ENCODE data around the gene PPARG.

PPARG gene

DNA sequence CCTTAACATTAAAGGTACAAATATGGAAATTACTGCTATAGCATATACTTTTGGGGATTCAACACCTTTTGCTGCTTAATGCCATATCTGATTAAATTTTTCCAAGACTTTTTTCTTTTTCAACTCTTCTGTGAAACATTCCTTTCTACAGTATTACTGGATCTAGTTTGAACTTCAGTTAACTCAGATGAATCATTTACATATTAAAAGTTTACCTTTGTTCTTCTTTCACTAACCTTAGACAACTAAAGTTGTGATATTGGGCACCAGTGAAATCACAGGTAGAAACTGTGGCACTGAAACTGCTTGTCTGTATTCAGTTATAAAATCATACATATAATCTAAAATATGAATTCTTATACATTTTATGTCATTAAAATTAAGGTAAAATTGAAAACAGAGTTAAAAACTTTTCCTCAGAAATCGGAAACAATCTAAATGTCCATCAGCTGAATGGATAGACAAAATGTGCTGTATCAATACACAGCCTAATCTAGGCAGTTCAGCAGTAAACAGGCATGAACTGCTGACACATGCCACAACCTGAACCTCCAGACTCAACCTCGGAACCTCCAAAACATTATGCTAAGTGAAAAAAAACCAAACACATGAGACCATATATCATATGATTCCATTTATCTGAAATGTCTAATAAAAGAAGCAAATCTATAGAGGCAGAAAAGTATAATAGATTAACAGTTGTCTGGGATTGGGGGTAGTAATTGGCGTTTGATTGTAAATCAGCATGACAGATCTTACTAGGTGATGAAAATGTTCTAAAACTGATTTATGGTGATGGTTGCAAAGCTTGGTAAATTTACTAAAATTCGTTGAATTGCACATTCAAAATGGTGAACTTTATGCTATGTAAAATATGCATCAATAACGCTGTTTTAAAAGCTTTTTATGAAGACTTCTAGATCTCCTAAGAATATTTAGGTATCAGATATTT lies 50.0 kb downstream of the PPARG start:
- in situ Hi-C loops (cut with HindIII; ENCODE audit: low sequenced_read_pairs) = loop anchor here (5.0 kb wide), 1 partner anchor 88 kb away; no protein-coding TSS in a partner anchor
- no peak for TF ChIP-seq CTCF (IDR thresholded peaks at IDR 0.05; ENCODE audit: low read depth, low read length, missing control alignments)
- DNase-seq (ENCODE audit: low read depth) = no peak
- no peak overlapping the region for H3K4me3 ChIP-seq (ENCODE audit: low read depth, low read length)

DNA sequence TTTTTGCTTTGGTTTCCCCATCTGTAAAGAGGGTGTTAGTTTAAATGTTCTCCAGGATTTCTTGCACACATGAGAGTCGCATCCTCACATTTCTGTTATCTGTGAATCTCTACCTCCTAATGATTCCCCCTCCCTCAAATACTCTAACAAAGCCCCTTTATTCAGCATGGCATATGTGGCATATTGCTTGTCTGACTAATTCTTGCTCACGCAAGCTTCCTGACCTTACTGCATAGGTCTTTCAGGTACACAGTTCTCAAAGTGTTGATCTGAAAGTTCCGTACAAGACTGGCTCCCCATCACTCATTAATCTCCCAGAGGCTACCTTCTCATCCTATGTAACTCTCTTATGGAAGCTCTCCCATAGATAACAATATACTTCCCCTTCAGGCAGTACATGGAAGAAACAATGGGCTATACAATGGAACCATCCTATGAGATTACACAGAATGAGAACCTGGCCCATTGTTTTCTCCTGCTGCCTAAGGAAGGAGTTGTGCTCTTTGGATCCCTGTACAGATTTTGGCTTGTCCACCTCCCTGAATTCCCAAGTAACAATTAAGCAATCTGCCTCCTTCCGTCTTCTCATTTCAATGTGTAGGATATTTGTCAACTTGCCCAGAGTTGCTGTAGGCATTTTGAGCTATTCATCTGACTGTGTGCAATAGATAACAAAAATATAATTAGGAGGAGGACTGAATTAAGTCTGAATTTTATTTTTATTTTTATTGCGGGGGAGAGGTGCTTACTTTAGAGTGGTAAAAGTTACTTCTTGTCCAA lies 51.0 kb downstream of the PPARG start:
- in situ Hi-C loops (cut with HindIII; ENCODE audit: low sequenced_read_pairs) = loop anchor here (5.0 kb wide), 1 partner anchor 87 kb away; no protein-coding TSS in a partner anchor
- no peak for TF ChIP-seq CTCF (IDR thresholded peaks at IDR 0.05; ENCODE audit: low read depth, low read length, missing control alignments)
- no peak for DNase-seq (ENCODE audit: low read depth)
- H3K4me3 ChIP-seq (ENCODE audit: low read depth, low read length) = no peak overlapping the region

DNA sequence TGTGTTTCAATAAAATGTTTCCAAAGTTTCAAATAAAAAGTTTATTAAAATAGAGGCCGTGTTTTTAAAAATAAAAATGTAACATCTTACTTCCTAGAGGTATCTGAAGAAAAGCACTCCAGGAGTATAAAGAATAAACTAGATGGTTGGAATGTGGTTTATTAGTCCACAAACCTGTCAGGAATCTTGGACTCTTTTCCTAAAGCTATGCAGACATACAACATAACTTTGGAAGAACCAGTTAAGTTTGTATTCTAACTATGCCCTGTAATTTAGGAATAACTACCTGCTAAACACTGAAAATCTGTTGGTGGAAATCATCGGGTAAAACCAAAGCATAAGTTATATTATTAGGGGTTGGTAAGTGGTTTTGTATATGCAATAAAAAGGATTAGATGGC lies 51.6 kb downstream of the PPARG start:
- DNase-seq (ENCODE audit: low read depth) = no peak
- in situ Hi-C loops (cut with HindIII; ENCODE audit: low sequenced_read_pairs) = no loop called here
- no peak for TF ChIP-seq CTCF (IDR thresholded peaks at IDR 0.05; ENCODE audit: low read depth, low read length, missing control alignments)
- H3K4me3 ChIP-seq (ENCODE audit: low read depth, low read length) = no peak overlapping the region

DNA sequence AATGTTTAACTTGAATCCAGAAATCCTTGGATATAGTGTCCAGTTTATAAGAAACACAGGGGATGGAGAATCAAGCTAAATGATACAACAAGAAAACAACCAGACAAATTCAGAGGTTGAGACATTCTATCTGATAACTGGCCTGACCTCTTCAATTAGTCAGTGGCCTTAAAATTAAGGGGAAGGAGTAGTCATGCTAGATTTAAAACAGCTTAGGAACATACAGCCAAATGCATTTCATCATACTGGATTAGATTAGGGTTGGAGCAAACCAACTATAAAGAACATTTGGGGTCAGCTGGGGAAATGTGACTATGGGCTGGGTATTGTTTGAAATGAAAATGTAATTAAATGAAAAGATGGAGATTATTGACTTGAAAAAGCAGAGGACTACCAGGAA lies 53.3 kb downstream of the PPARG start:
- in situ Hi-C loops (cut with HindIII; ENCODE audit: low sequenced_read_pairs) = no loop called here
- DNase-seq (ENCODE audit: low read depth) = no peak
- no peak overlapping the region for H3K4me3 ChIP-seq (ENCODE audit: low read depth, low read length)
- no peak for TF ChIP-seq CTCF (IDR thresholded peaks at IDR 0.05; ENCODE audit: low read depth, low read length, missing control alignments)

DNA sequence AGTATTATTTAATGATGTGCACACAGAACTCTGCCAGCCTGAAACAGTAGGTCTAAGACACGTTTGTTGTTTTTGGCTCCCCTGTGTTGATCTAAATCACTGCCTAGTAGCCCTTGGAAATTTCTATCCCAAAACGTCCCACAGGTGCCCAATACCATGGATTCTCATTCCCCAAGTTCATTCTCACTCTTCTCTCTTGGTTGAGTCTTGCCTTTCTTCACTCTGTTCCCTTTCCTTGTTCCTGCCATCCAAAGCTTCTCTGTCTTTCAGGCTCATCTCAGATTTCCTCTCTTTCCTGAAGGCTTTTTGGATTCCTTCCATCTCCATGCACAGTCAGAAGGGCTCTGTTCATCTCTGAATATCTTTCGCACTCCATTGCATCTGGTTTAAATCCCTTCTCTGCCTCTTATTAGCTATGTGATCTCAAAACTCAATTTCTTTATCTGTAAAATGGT lies 54.2 kb downstream of the PPARG start:
- TF ChIP-seq CTCF (IDR thresholded peaks at IDR 0.05; ENCODE audit: low read depth, low read length, missing control alignments) = no peak
- H3K4me3 ChIP-seq (ENCODE audit: low read depth, low read length) = no peak overlapping the region
- no peak for DNase-seq (ENCODE audit: low read depth)
- in situ Hi-C loops (cut with HindIII; ENCODE audit: low sequenced_read_pairs) = no loop called here

GRCh38 chr3:12345141-12345561 lies 56.3 kb downstream of the PPARG start:
- no peak for TF ChIP-seq CTCF (IDR thresholded peaks at IDR 0.05; ENCODE audit: low read depth, low read length, missing control alignments)
- H3K4me3 ChIP-seq (ENCODE audit: low read depth, low read length) = no peak overlapping the region
- in situ Hi-C loops (cut with HindIII; ENCODE audit: low sequenced_read_pairs) = no loop called here
- DNase-seq (ENCODE audit: low read depth) = peak; percentile 53

All from astrocyte of the cerebellum (primary cell).